CD4-positive, alpha-beta T cell treated with Interleukin-17A for 4 hours (primary cell): ENCODE results near the gene PDE4D.

Experiments
- DNase-seq: peaks from one replicate; pipeline ENCODE4 v3.0.0-alpha.2; 2020; ENCODE audit warnings: mixed read lengths

Gene PDE4D

GRCh38 chr5:59893429-59894227 is at the start of gene PDE4D:
Gene PDE4D (minus strand): TSS chr5:59893726.
- no peak for DNase-seq

GRCh38 chr5:59937633-59938032 is 44.1 kb upstream of the PDE4D start:
- no peak for DNase-seq

DNA sequence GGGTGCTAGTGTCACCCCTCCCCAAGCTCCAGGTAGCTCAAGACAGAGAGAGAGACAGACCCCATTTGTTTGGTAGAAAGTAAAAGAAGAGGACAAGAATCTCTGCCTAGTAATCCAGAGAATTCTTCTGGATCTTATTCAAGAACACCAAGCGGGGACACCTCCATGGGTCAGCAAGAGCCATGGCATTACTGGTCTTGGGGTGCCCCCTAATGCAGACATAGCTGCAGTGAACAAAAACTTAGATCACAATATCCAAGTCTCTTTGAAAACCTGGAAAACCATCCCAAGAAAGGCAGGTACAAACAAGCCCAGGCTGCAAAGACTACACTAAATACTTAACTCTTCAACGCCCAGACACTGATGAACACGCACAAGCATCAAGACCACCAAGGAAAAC is 29.9 kb upstream of the PDE4D start:
- no peak for DNase-seq

- no peak for DNase-seq
These were observed 28.7 kb upstream of the PDE4D start for GRCh38 chr5:59922220-59922619.

DNA sequence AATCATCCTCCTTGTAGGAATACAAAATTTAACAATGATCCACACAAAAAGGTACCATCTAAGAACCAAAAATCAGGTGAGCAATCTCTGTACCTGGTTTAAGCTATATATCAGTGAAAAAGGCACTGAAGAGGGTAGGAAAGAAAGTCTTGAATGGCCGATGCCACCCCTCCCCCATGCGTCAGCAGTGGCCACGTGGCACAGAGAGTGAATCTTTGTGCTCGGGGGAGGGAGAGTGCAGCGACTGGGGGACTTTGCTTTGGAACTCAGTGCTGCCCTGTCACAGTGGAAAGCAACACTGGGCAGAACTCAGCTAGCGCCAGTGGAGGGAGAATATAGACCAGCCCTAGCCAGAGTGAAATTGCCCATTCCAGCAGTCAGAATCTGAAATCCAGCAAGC is 28.3 kb upstream of the PDE4D start:
- no peak for DNase-seq

DNA sequence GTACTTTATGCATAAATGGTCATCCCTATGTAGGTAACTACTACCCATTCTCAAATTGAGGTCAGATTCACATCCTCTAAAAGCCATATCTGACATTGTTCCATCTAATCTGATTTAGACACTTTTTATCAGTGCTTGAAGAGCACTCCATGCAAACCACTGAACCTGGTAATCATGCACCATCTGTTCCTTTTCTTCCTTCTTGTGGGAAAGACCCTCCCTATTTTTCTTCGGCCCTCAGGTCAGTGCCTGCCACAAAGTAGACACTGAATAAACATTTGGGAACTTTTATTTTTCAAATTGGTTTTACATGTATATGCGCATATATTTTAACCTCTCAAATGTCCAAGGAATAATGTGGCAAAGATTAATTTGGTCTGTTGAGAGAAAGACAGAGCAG is 26.0 kb upstream of the PDE4D start:
- no peak for DNase-seq

DNA sequence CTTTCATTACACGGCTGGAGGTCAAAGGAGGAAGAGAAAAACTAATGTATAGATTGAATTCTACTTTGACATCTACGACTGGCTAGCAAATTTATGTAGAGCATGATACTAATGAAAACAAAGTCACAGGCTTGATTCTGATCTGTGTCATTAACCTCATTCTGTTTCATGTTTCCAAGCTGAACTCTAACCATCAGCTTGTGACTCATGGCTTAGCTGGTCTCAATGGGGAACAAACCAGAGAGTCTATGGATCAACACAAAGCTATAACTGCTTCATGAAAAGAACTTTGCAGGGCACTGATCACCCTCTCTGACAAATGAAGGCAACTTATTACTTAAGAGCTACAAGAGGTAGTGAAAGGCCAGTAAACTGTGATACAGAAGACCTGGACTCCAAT is 23.6 kb upstream of the PDE4D start:
- no peak for DNase-seq

DNA sequence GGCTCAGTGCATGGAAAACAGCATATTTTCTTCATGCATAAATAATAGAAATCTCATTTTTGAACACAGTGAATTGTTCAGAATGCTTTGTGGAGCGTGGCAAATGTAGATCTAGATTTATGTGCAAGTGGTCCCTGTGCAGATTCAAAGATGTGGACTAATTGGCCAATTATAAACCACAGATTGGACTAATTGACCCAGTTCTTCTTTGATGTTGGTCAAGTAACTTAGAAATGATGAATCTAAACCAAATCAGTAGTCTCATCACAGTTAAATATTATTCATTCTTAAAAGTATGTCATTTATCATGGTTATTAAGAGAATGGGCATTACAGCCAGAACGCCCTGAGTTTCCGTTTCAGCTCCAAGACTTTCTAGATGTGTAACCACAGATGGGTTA is 11.7 kb upstream of the PDE4D start:
- no peak for DNase-seq

- no peak for DNase-seq
These were observed 3.5 kb upstream of the PDE4D start for GRCh38 chr5:59897075-59897474.

DNA sequence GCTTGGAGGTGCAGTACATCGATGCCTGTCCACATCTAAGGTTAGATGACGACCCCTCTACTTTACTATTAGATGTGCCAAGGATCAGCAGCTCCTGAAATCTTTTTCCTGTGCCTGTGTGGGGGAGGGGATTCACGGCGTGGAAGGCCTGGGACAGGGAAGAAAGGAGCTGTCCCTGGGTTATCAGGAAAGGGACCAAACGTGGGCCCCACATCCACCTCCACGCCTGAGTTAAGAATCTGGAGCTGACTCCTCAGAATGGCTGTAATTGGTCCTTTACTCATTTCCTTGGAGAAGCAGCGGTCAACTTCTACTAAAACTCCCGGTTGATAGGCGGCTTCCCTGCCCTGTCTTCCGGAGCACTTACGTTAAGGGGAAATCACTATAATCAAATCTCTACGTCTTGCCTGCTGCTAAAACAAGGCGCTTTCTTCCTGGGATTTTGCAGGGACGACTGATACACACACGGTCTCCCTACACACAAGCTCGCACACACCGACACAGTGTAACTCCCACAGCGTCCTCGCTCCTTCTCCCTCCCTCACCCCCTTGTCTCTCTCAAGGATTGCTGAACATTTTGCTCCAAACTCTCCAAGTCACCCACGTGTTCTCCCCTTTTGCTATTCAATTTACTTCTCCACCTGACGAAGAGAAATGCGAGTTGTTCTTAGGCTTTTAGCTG is 1.4 kb downstream of the PDE4D start:
- no peak for DNase-seq

GRCh38 chr5:59887274-59887673 is 6.3 kb downstream of the PDE4D start:
- DNase-seq: no peak

GRCh38 chr5:59874675-59875074 is 18.9 kb downstream of the PDE4D start:
- no peak for DNase-seq

GRCh38 chr5:59873113-59873512 is 20.4 kb downstream of the PDE4D start:
- DNase-seq: no peak

GRCh38 chr5:59866661-59867060 is 26.9 kb downstream of the PDE4D start:
- no peak for DNase-seq

- no peak for DNase-seq
These were observed 28.8 kb downstream of the PDE4D start for GRCh38 chr5:59864718-59865117.

GRCh38 chr5:59863777-59864176 is 29.7 kb downstream of the PDE4D start:
- DNase-seq: no peak

- no peak for DNase-seq
These were observed 37.2 kb downstream of the PDE4D start for GRCh38 chr5:59856358-59856757.

- no peak for DNase-seq
These were observed 42.8 kb downstream of the PDE4D start for GRCh38 chr5:59850766-59851165.

DNA sequence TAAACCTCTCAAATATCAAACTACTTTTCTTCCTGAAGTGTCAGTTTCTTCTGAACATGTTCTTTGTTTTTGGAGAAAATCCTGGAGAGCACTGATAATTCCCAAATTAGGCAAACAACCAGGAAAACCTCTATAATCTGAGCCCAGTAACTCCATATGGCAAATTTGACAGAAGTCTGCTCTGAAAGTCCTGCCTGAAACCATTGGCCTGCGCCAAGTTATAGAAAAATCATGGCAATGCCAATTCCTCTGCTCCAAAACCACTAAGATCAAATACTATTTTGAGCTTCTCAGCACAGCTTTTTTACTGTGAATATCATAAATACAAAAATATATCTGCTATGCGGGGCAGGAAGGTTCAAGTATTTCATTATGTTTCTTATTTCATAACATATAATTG is 45.9 kb downstream of the PDE4D start:
- DNase-seq: no peak

DNA sequence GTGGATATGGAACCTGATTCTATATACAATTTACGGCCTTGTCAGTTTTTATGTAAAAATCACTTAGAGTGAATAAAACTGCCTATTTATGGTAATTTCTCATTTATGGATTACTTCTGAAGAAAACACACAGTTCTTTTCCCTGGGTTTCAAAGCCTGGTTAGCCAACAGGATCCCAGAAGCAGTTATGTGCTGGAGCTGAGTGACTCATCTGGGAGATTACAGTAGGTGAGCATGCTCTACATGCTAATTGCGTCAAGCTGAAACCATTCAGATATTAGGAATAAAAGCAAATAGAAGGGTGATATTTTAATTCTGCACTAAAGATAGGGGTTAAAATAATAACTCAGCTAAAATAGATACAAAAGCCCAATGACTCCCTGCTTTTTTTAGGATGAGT is 47.8 kb downstream of the PDE4D start:
- no peak for DNase-seq

GRCh38 chr5:59843511-59844213 is 49.9 kb downstream of the PDE4D start:
- DNase-seq: no peak

GRCh38 chr5:59842999-59843398 is 50.5 kb downstream of the PDE4D start:
- DNase-seq: no peak

- no peak for DNase-seq
These were observed 53.3 kb downstream of the PDE4D start for GRCh38 chr5:59840200-59840601.

DNA sequence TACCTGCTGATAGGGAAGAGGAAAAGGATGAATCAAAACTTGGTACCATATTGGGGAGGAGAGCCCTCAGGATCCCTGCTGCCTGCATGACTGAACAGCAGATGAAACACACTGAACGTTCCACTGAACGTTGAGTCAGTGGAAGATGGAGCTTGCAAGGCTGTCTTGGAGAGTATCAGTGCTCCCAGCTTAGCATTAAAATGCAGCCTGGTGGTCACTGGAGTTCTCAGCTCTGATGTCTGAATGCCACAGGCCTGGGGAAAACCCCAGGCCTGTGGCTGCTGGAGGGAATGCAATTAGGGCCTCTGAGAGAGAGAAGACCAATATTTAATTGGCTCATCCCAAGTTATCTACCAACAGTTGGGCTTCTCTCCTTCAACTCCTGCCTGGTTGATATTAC is 54.5 kb downstream of the PDE4D start:
- no peak for DNase-seq
